ENCODE data around the gene KBTBD13. TPM values are rescaled to one million over a fixed set of nuclear protein-coding genes. Genes with fewer than 3 reads are reported as not detected.

Gene KBTBD13
- total and polyA plus RNA-seq, 11 donors, result 0.78 to 11.8 (median 4.2) TPM

GRCh38 chr15:65032801-65033537 is 43.6 kb upstream of the KBTBD13 start:
- H3K9me3 ChIP-seq, result no peaks in the 10 kb centered on the region
- H3K36me3 ChIP-seq, result no peaks in the 10 kb centered on the region
- WGBS, 4 donors, result 28 to 47% (median 34%) methylated on average over 8 to 13 of the region's 13 CpGs
- no peak overlapping the region for H3K27ac ChIP-seq
- peaks cover 0 to 5% (median 0%) of the 10 kb centered on the region in 9 donors for H3K27me3 ChIP-seq
- intact Hi-C loops (cut with DNase I), result loop anchor here in 7 of 10 donors (2.0 to 10.0 kb wide), 6 partner anchors 50 to 264 kb away; partner anchors contain the start of gene RNU5A-1 (in 2 of the 7)
- peaks cover 0 to 26% (median 6%) of the 10 kb centered on the region in 12 donors for H3K4me1 ChIP-seq
- peak; percentile 40 to 72 (median 66) for DNase-seq
- TF ChIP-seq CTCF (IDR thresholded peaks at IDR 0.05) (peak; percentile 38 to 67 (median 58)), POLR2A (IDR thresholded peaks at IDR 0.05) (no peak)
- peak; percentile 55 to 81 (median 74) for ATAC-seq
- H3K4me3 ChIP-seq, result no peak overlapping the region

- no peak overlapping the region for H3K27ac ChIP-seq
- H3K4me3 ChIP-seq, result no peak overlapping the region
- no peaks in the 10 kb centered on the region for H3K9me3 ChIP-seq
- peaks cover 0 to 5% (median 0%) of the 10 kb centered on the region in 9 donors for H3K27me3 ChIP-seq
- intact Hi-C loops (cut with DNase I), result loop anchor here in 7 of 10 donors (2.0 to 10.0 kb wide), 6 partner anchors 49 to 264 kb away; partner anchors contain the start of gene RNU5A-1 (in 2 of the 7)
- 24 to 32% (median 28%) methylated on average over 4 of the region's 4 CpGs for WGBS, 4 donors
- TF ChIP-seq POLR2A (IDR thresholded peaks at IDR 0.05) (no peak), CTCF (IDR thresholded peaks at IDR 0.05) (peak in 10 of 12 donors; percentile 15 to 62 (median 42))
- ATAC-seq (no peak), DNase-seq (no peak)
- H3K36me3 ChIP-seq, result no peaks in the 10 kb centered on the region
- H3K4me1 ChIP-seq, result peaks cover 0 to 18% (median 0%) of the 10 kb centered on the region in 12 donors
These were observed 42.8 kb upstream of the KBTBD13 start for GRCh38 chr15:65033659-65034269.

GRCh38 chr15:65034719-65035118 is 41.8 kb upstream of the KBTBD13 start:
- peaks cover 0 to 16% (median 0%) of the 10 kb centered on the region in 12 donors for H3K4me1 ChIP-seq
- H3K27me3 ChIP-seq, result peaks cover 0 to 5% (median 0%) of the 10 kb centered on the region in 9 donors
- DNase-seq, result no peak
- WGBS, 4 donors, result 84 to 92% (median 88%) methylated on average over 11 of the region's 11 CpGs
- no peaks in the 10 kb centered on the region for H3K36me3 ChIP-seq
- no peak overlapping the region for H3K27ac ChIP-seq
- no peak overlapping the region for H3K4me3 ChIP-seq
- ATAC-seq, result no peak
- TF ChIP-seq POLR2A (IDR thresholded peaks at IDR 0.05), result no peak
- TF ChIP-seq CTCF (IDR thresholded peaks at IDR 0.05), result no peak
- no peaks in the 10 kb centered on the region for H3K9me3 ChIP-seq
- intact Hi-C loops (cut with DNase I), result loop anchor here in 7 of 10 donors (5.0 to 10.0 kb wide), 5 partner anchors 50 to 263 kb away; partner anchors contain the start of gene RNU5A-1 (in 2 of the 7)

DNA sequence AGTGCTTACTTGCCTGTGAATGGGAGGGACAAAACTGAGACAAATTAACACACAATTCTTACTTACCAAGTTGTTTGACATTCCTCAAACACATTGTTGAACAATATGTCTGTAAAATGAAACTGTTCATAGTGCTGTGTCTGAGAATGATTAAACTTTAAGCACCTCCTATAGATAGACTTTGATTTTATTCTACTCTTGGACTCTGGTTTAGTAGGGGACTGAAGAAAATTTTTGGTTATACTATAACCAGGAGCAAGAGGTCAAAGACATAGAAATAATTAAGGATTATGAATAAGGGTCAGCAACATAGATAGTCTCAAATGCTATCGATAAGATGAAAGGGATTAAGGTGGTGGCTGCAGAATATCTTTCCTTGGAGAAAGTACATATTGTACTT is 39.2 kb upstream of the KBTBD13 start:
- DNase-seq (no peak), ATAC-seq (no peak)
- no peak overlapping the region for H3K27ac ChIP-seq
- WGBS, 4 donors, result 92 to 98% (median 95%) methylated on average over 1 of the region's 1 CpG
- no peak overlapping the region for H3K4me3 ChIP-seq
- H3K27me3 ChIP-seq, result peaks cover 0 to 5% (median 0%) of the 10 kb centered on the region in 9 donors
- intact Hi-C loops (cut with DNase I), result loop anchor here in 4 of 10 donors (10.0 kb wide), 3 partner anchors 47 to 257 kb away; partner anchors contain the start of gene RNU5A-1 (in 1 of the 4)
- peaks cover 0 to 16% (median 0%) of the 10 kb centered on the region in 12 donors for H3K4me1 ChIP-seq
- no peaks in the 10 kb centered on the region for H3K36me3 ChIP-seq
- TF ChIP-seq POLR2A (IDR thresholded peaks at IDR 0.05), result no peak
- TF ChIP-seq CTCF (IDR thresholded peaks at IDR 0.05), result no peak
- no peaks in the 10 kb centered on the region for H3K9me3 ChIP-seq

Data from heart left ventricle (tissue), 16 donors.